ENCODE measurements around the gene KMT2E.
"Not testable (repeated sequence)": the region's sequence is repeated elsewhere in the genome, so short reads cannot be mapped to it uniquely, and the experiment has no call there.

The KMT2E gene

GRCh38 chr7:104983076-104983577 is 30.9 kb upstream of the KMT2E start:
- DNase-seq (ENCODE audit: low read depth): no peak

GRCh38 chr7:104983578-104984539 is 30.1 kb upstream of the KMT2E start:
- peak; percentile 72 for DNase-seq (ENCODE audit: low read depth)

- DNase-seq (ENCODE audit: low read depth): no peak
These were observed 29.3 kb upstream of the KMT2E start for GRCh38 chr7:104984585-104985258.

- no peak for DNase-seq (ENCODE audit: low read depth)
These were observed 28.8 kb upstream of the KMT2E start for GRCh38 chr7:104985259-104985617.

- DNase-seq (ENCODE audit: low read depth): no peak
These were observed 27.3 kb upstream of the KMT2E start for GRCh38 chr7:104986628-104987259.

- not testable (repeated sequence) for DNase-seq (ENCODE audit: low read depth)
These were observed 26.6 kb upstream of the KMT2E start for GRCh38 chr7:104987403-104987802.

GRCh38 chr7:104990983-104991382 is 23.0 kb upstream of the KMT2E start:
- DNase-seq (ENCODE audit: low read depth): no peak

- no peak for DNase-seq (ENCODE audit: low read depth)
These were observed 21.7 kb upstream of the KMT2E start for GRCh38 chr7:104992306-104992705.

GRCh38 chr7:104993217-104993862 is 20.7 kb upstream of the KMT2E start:
- no peak for DNase-seq (ENCODE audit: low read depth)

GRCh38 chr7:104998040-104998752 is 15.8 kb upstream of the KMT2E start:
- DNase-seq (ENCODE audit: low read depth): no peak

GRCh38 chr7:105000200-105000599 is 13.8 kb upstream of the KMT2E start:
- no peak for DNase-seq (ENCODE audit: low read depth)

GRCh38 chr7:105000927-105001336 is 13.1 kb upstream of the KMT2E start:
- DNase-seq (ENCODE audit: low read depth): no peak

- DNase-seq (ENCODE audit: low read depth): no peak
These were observed 12.3 kb upstream of the KMT2E start for GRCh38 chr7:105001652-105002184.

- no peak for DNase-seq (ENCODE audit: low read depth)
These were observed 10.7 kb upstream of the KMT2E start for GRCh38 chr7:105003275-105003674.

GRCh38 chr7:105003872-105004510 is 10.0 kb upstream of the KMT2E start:
- no peak for DNase-seq (ENCODE audit: low read depth)

GRCh38 chr7:105005006-105005405 is 9.0 kb upstream of the KMT2E start:
- DNase-seq (ENCODE audit: low read depth): not testable (repeated sequence)

GRCh38 chr7:105005486-105005885 is 8.5 kb upstream of the KMT2E start:
- DNase-seq (ENCODE audit: low read depth): not testable (repeated sequence)

GRCh38 chr7:105006367-105007136 is 7.5 kb upstream of the KMT2E start:
- DNase-seq (ENCODE audit: low read depth): no peak

GRCh38 chr7:105007298-105007697 is 6.7 kb upstream of the KMT2E start:
- no peak for DNase-seq (ENCODE audit: low read depth)

All from stimulated activated CD8-positive, alpha-beta memory T cell treated with anti-CD3 and anti-CD28 coated beads, Interleukin-15, amount 100 ng/mL, for 24 hours (primary cell).